Cardiac fibroblast (primary cell): ENCODE data around the gene HDHD5.

Source experiments
- DNase-seq, 2 donors: peaks; one replicate each; pipeline versions ENCODE4 v3.0.0 to v3.0.0-alpha.2; 2010; ENCODE audit warnings: low read depth in 2 of 2
- H3K4me3 ChIP-seq, 2 donors: replicated peaks in 1 of 2; 1 replicate in 1 of 2; 2 replicates in 1 of 2; pipeline ENCODE4 v1.5.1; 2011; ENCODE audit warnings: low read depth in 2 of 2, low read length in 2 of 2, mild to moderate bottlenecking in 2 of 2, moderate library complexity in 1 of 2
- TF ChIP-seq, protein P1 (sequence below): IDR thresholded peaks from one replicate; pipeline ENCODE4 v1.5.1; 2011; ENCODE audit warnings: low read depth, mild to moderate bottlenecking, low read length, inconsistent platforms

HDHD5 gene

DNA sequence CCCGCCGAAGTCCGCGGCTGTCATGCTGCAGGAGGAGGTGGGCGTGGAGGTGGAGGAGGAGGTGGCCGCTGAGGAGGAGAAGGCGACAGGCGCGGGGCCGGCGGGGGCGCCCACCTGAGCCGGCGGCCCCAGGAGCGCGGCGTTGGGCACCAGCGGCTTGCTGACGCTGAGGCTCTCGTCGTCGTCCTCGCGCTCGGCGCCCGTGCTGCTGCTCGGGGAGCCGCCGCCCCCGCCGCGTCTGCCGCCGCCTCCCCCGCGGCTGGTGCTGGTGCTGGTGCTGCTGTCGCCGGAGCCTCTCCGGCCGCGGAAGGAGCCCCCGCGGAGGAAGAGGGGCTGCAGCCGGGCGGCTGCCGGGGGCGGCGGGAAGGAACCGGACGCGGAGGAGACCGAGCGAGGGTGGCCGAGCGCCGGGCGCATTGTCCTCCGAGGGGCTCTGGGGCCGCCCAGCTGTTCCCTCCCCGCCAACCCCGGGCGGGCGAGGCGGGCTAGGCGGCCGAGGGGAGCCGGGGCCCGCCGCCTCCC, 38.3 kb downstream of the HDHD5 start:
- TF ChIP-seq, protein P1, sequence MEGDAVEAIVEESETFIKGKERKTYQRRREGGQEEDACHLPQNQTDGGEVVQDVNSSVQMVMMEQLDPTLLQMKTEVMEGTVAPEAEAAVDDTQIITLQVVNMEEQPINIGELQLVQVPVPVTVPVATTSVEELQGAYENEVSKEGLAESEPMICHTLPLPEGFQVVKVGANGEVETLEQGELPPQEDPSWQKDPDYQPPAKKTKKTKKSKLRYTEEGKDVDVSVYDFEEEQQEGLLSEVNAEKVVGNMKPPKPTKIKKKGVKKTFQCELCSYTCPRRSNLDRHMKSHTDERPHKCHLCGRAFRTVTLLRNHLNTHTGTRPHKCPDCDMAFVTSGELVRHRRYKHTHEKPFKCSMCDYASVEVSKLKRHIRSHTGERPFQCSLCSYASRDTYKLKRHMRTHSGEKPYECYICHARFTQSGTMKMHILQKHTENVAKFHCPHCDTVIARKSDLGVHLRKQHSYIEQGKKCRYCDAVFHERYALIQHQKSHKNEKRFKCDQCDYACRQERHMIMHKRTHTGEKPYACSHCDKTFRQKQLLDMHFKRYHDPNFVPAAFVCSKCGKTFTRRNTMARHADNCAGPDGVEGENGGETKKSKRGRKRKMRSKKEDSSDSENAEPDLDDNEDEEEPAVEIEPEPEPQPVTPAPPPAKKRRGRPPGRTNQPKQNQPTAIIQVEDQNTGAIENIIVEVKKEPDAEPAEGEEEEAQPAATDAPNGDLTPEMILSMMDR: no peak
- DNase-seq: no peak
- peak overlapping the region in 1 of 2 donors; percentile 35 for H3K4me3 ChIP-seq

DNA sequence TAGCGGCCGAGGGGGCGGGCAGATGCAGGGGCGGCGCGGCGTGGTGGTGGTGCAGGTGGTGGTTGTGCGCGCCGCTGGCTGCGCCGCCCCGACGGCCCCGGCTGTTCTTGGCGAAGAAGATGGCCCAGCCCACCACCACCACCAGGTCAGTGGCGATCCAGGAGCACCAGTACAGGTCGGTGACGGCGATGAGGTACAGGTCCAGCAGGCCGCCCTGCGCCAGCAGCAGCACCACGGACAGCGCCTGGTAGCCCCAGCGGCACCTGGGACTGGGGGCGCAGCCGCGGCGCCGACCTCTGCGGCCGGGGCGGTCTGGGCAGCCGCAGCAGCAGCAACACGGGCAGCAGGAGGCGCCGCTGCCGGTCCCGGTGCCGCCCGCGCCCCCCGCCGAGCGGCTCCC, 38.8 kb downstream of the HDHD5 start:
- peak; percentile 19 to 54 for DNase-seq
- no peak overlapping the region for H3K4me3 ChIP-seq
- TF ChIP-seq, protein P1: no peak

- no peak overlapping the region for H3K4me3 ChIP-seq
- DNase-seq: peak; percentile 11 to 20
- TF ChIP-seq, protein P1: peak; percentile 26
These were observed 39.4 kb downstream of the HDHD5 start for GRCh38 chr22:17119481-17120202.

DNA sequence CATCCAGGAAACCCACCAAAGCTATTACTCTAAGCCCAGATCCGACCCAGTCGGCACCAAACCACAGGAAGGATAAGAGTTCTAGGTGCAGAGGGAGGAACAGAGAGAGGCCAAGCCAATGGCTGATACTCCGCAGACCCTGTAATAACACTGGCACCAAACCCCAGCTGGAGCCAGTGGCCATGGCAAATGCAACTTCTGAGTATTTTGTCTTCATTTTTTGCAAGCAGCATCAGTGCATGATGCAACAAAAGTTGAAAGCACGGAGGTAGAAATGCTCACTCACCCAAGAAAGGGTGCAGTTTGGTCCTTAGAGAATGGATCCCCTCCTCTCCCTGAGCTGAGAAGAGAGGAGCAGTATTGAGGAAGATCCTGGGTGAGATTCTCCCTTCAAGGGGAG, 40.7 kb downstream of the HDHD5 start:
- TF ChIP-seq, protein P1: no peak
- no peak overlapping the region for H3K4me3 ChIP-seq
- no peak for DNase-seq

GRCh38 chr22:17117890-17118289, 41.2 kb downstream of the HDHD5 start:
- no peak overlapping the region for H3K4me3 ChIP-seq
- TF ChIP-seq, protein P1: no peak
- no peak for DNase-seq

DNA sequence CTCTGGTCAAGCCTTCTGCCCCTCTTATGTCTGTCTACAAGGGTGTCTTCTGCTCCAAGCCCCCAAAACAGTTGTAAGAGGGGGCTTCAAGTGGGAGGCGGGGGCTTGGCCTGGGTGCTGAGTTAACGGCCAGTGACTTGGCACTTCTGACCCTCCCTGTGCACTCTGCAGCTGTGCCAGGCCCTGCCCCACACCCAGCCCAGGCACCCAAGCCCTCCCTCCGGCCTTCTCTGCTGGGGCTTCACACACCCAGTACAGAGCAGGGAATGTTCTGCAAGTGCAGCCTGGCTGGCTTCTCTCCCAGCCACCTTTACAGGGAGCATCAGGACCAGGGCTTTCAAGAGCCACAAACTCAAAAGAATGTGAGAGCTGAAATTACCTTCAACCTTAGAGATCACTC, 41.7 kb downstream of the HDHD5 start:
- H3K4me3 ChIP-seq: no peak overlapping the region
- no peak for DNase-seq
- TF ChIP-seq, protein P1: no peak
